HepG2 (cell line): ENCODE measurements around the gene UBL3. TPM values are rescaled to one million over a fixed set of nuclear protein-coding genes. Genes with fewer than 3 reads are reported as not detected.

Experiments
- ATAC-seq: fragments of 200-7000 bp; cut with Tn5 transposase; 3 replicates; pipeline ENCODE4 v1.9.1; 2020; ENCODE audit warnings: mild to moderate bottlenecking, moderate library complexity
- BruUV-seq: library from RNA; stranded (reverse); fragments of 400-500 nt; replicated peaks from 2 replicates; lab custom pipeline; 2021; lab: Mats Ljungman, UMichigan
- CTCF ChIA-PET: fragments of 300-600 bp; formaldehyde crosslinking; extraction: SDS; loops from one replicate; lab custom pipeline; 2021; ENCODE audit warnings: low total read pairs, inconsistent platforms, low intra/inter-chr PET ratio; lab: Yijun Ruan, JAX
- POLR2A ChIA-PET: fragments of 350-600 bp; sonication (Branson Sonifier 250); formaldehyde crosslinking; loops from one replicate; lab custom pipeline; 2020; ENCODE audit warnings: antibody characterized with exemption, inconsistent platforms; lab: Yijun Ruan, JAX
- DNase-seq: peaks from one replicate; pipeline ENCODE4 v3.0.0-alpha.2; 2015; ENCODE audit warnings: low spot score
- FAIRE-seq: peaks from 3 replicates; lab custom pipeline; 2011; peaks lifted over from hg19 to GRCh38; lab: Jason Lieb, UNC
- H2AFZ ChIP-seq: one replicate; pipeline ENCODE4 v1.6.1; 2011; ENCODE audit warnings: low read length, inconsistent platforms
- H3K27ac ChIP-seq: fragments of 300-600 bp; 3 replicates; pipeline ENCODE4 v1.8.0; 2011; ENCODE audit warnings: mixed run types, mild to moderate bottlenecking, mixed read lengths, low read length, inconsistent platforms; ENCODE audit not compliant: insufficient read depth; ENCODE audit errors: extremely low read length
- H3K27me3 ChIP-seq, 2 experiments: fragments of 200-600 bp in 1 of 2; 2 replicates in 1 of 2; 3 replicates in 1 of 2; pipeline versions ENCODE4 v1.6.0 to v1.8.0; 2011; ENCODE audit warnings: low read length in 2 of 2, mild to moderate bottlenecking in 2 of 2, moderate library complexity in 2 of 2, inconsistent platforms in 1 of 2; ENCODE audit not compliant: insufficient read depth in 2 of 2, control insufficient read depth in 1 of 2
- H3K36me3 ChIP-seq, 2 experiments: fragments of 200-600 bp in 1 of 2; replicated peaks in 1 of 2; 2 replicates in 1 of 2; 3 replicates in 1 of 2; pipeline versions ENCODE4 v1.5.1 to v1.8.0; 2011; ENCODE audit warnings: low read length in 2 of 2, inconsistent platforms in 1 of 2; ENCODE audit not compliant: insufficient read depth in 2 of 2, control insufficient read depth in 1 of 2
- H3K4me1 ChIP-seq: 2 replicates; pipeline ENCODE4 v1.5.1; 2012; ENCODE audit warnings: low read length, inconsistent platforms; ENCODE audit not compliant: insufficient read depth
- H3K4me2 ChIP-seq: 2 replicates; pipeline ENCODE4 v1.6.0; 2011; ENCODE audit warnings: low read depth, low read length, inconsistent platforms
- H3K4me3 ChIP-seq, 3 experiments: fragments of 200-600 bp in 1 of 3; sonication (generic), shearing (Covaris generic) in 1 of 3; replicated peaks in 1 of 3; 2 replicates each; pipeline ENCODE4 v1.5.1; 2011 to 2016; ENCODE audit warnings: low read length in 3 of 3, inconsistent platforms in 2 of 3, low read depth in 2 of 3, mild to moderate bottlenecking in 2 of 3, control low read depth in 1 of 3, mixed read lengths in 1 of 3; ENCODE audit not compliant: insufficient read depth in 1 of 3
- H3K79me2 ChIP-seq: one replicate; pipeline ENCODE4 v1.6.1; 2011; ENCODE audit warnings: low read length, inconsistent platforms; ENCODE audit not compliant: insufficient read depth
- H3K9ac ChIP-seq: 2 replicates; pipeline ENCODE4 v1.6.0; 2011; ENCODE audit warnings: mild to moderate bottlenecking, low read depth, low read length, inconsistent platforms; ENCODE audit not compliant: insufficient read depth
- H3K9me3 ChIP-seq: 2 replicates; pipeline ENCODE4 v1.5.1; 2012; ENCODE audit warnings: mild to moderate bottlenecking, low read length
- H4K20me1 ChIP-seq: 2 replicates; pipeline ENCODE4 v1.6.0; 2011; ENCODE audit warnings: inconsistent platforms, mild to moderate bottlenecking, low read length, moderate library complexity; ENCODE audit not compliant: insufficient read depth
- CHD4 ChIP-seq: fragments of 200-600 bp; sonication (generic); IDR thresholded peaks from 2 replicates; pipeline ENCODE4 v1.7.0; 2017; ENCODE audit warnings: mild to moderate bottlenecking, low read length, borderline replicate concordance
- MXI1 ChIP-seq: IDR thresholded peaks from 3 replicates; pipeline ENCODE4 v1.6.1; 2012; ENCODE audit warnings: low read depth, low read length, inconsistent platforms, borderline replicate concordance
- PAWR ChIP-seq: sonication (generic); formaldehyde crosslinking; IDR thresholded peaks from 2 replicates; pipeline ENCODE4 v1.4.0; 2020; ENCODE audit warnings: missing genetic modification reagents, mild to moderate bottlenecking, borderline replicate concordance
- YEATS4 ChIP-seq: sonication (generic); formaldehyde crosslinking; IDR thresholded peaks from 2 replicates; pipeline ENCODE4 v1.4.0; 2020; ENCODE audit warnings: missing genetic modification reagents, borderline replicate concordance
- ZFP36L1 ChIP-seq: sonication (generic); formaldehyde crosslinking; IDR thresholded peaks from 2 replicates; pipeline ENCODE4 v1.8.0; 2022; ENCODE audit warnings: mild to moderate bottlenecking, missing genetic modification reagents, moderate library complexity
- ZFX ChIP-seq: sonication (generic); formaldehyde crosslinking; IDR thresholded peaks from 2 replicates; pipeline ENCODE4 v1.4.0; 2020; ENCODE audit warnings: mild to moderate bottlenecking, low read depth, missing genetic modification reagents, moderate library complexity
- ZNF317 ChIP-seq: sonication (generic); formaldehyde crosslinking; IDR thresholded peaks from 2 replicates; pipeline ENCODE4 v1.5.0; 2020; ENCODE audit warnings: mild to moderate bottlenecking, missing genetic modification reagents
- ZNF335 ChIP-seq: sonication (generic); formaldehyde crosslinking; IDR thresholded peaks from 2 replicates; pipeline ENCODE4 v1.4.0; 2020; ENCODE audit warnings: missing genetic modification reagents
- ZNF430 ChIP-seq: sonication (generic); formaldehyde crosslinking; IDR thresholded peaks from 2 replicates; pipeline ENCODE4 v1.9.0; 2021; ENCODE audit warnings: mild to moderate bottlenecking, missing genetic modification reagents
- ZNF432 ChIP-seq: sonication (generic); formaldehyde crosslinking; IDR thresholded peaks from 2 replicates; pipeline ENCODE4 v1.5.0; 2020; ENCODE audit warnings: missing genetic modification reagents, mild to moderate bottlenecking, borderline replicate concordance
- ZNF83 ChIP-seq: sonication (generic); formaldehyde crosslinking; IDR thresholded peaks from 2 replicates; pipeline ENCODE4 v1.4.0; 2020; ENCODE audit warnings: missing genetic modification reagents, mild to moderate bottlenecking, borderline replicate concordance
- ZSCAN25 ChIP-seq: sonication (generic); formaldehyde crosslinking; IDR thresholded peaks from 2 replicates; pipeline ENCODE4 v1.8.0; 2022; ENCODE audit warnings: mild to moderate bottlenecking, missing genetic modification reagents
- WGBS: methylation state at CpG from one replicate; pipeline ENCODE4 v1.1.6; 2017; ENCODE audit warnings: low lambda C conversion rate; 5-methylcytosine and 5-hydroxymethylcytosine counted together
- in situ Hi-C: cut with HindIII; loops from 2 replicates; pipeline ENCODE4 v1.10.0; 2017; ENCODE audit warnings: low pct_unique_long_range_greater_than_20kb; ENCODE audit not compliant: extremely low pct_ligation_motif_present
- intact Hi-C: fragments of 100-400 bp; cut with micrococcal nuclease; formaldehyde crosslinking; loops from one replicate; pipeline ENCODE4 v1.10.0; 2022; ENCODE audit not compliant: unreplicated experiment
- polyA plus RNA-seq, 8 experiments: library from polyadenylated mRNA; depleted of rRNA in 3 of 8; stranded (reverse) in 7 of 8; unstranded in 1 of 8; fragments of >200 nt; fragmentation: Illumina TruSeq in 4 of 8; extraction: Trizol in 4 of 8; gene quantifications; 2 replicates each; pipeline versions ENCODE4 v1.2.1 to v1.2.3, GENCODE V29; 2011 to 2016; ENCODE audit warnings: low read depth in 4 of 8, missing spikeins in 1 of 8, mixed read lengths in 1 of 8; ENCODE audit not compliant: insufficient read depth in 1 of 8
- total RNA-seq, 5 experiments: library from RNA; depleted of rRNA; stranded (reverse); fragments of >200 nt; fragmentation: Illumina TruSeq; extraction: Trizol; gene quantifications; 2 replicates each; pipeline ENCODE4 v1.2.3, GENCODE V29; 2016; ENCODE audit warnings: low read depth in 1 of 5
- TF ChIP-seq, protein P1 (sequence below): sonication (generic); formaldehyde crosslinking; IDR thresholded peaks from 2 replicates; pipeline ENCODE4 v1.5.0; 2020; ENCODE audit warnings: mild to moderate bottlenecking, missing genetic modification reagents, borderline replicate concordance
- TF ChIP-seq, protein P2 (sequence below): sonication (generic); formaldehyde crosslinking; IDR thresholded peaks from 2 replicates; pipeline ENCODE4 v1.9.0; 2021; ENCODE audit warnings: missing genetic modification reagents, borderline replicate concordance

UBL3 gene
- total and polyA plus RNA-seq, 2 of the 13 experiments (the other 11 are each of a cell fraction or from before 2014, with no cell fraction given): 7.4 to 9.6 TPM

DNA sequence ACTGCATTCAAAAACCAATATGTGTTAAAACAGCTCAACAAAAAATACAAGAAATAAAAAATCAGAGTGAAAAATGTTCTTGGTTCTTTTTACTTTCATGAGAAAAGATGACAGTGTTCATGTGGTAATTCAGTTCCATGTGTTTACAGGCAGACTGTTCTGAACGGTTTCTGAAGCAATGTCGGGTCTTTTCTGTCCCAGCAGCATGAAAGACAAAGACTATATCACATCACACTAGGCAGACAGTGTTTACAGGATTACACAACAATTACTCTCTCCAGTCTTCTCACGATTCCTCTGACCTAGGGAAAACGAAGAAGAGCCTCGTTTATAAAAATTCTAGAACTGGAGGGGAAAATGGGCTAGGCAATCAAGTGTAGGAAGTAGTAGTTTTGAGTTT lies 83.4 kb downstream of the UBL3 start (continued):
- TF ChIP-seq ZNF432: no peak
- TF ChIP-seq CHD4: no peak
- TF ChIP-seq ZSCAN25 (CRISPR knock-in tag): no peak

DNA sequence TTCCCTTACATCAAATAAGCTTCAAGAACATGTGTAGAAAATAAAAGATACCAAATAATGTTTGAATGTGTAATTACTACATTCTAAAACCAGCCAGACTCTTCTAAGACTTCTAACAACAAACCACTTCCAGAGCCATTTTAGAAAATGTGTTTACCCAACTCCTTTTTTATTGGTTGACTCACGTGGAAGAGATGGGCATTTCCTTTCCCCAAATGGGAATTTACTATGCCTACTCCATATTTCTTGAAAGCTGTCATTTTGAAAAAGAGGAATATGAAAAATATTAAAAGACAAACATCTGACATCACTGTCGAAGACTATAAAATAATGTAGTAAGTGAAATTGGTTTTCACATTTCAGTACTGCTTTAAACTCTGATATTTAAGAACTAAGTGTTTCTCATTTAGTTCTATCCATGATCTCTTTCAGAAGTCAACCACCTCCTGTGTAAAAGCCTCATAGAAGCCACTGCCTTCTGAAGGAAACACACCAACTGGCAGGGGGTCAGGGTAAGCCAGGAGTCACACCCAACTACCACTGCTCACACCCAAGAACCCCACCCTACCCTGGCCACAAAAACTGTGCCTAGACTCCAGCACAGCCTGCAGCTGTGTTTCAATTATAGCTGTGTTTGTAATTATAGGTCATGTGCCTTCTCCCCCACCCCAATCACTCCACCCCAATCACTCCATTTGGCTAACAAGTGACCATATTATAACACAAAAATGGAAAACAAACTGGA lies 86.8 kb downstream of the UBL3 start:
- Histone ChIP-seq H3K36me3 (peaks cover 0 to 3% of the 10 kb centered on the region in 2 experiments; a peak in 1 of 5 replicates), H2AFZ (no peak overlapping the region), H3K79me2 (no peaks in the 10 kb centered on the region), H3K4me3 (no peak overlapping the region), H3K9ac (no peak overlapping the region), H4K20me1 (no peaks in the 10 kb centered on the region), H3K27ac (no peak overlapping the region), H3K27me3 (no peaks in the 10 kb centered on the region), H3K4me2 (no peak overlapping the region), H3K4me1 (peaks cover 5% of the 10 kb centered on the region), H3K9me3 (no peaks in the 10 kb centered on the region)
- ATAC-seq (no peak), DNase-seq (no peak), FAIRE-seq (no peak)
- intact Hi-C loops: no loop called here
- in situ Hi-C loops: no loop called here
- ChIA-PET POLR2A (no interaction called here), CTCF (no interaction called here)
- BruUV-seq: no TSS peak
- WGBS: over 99% methylated on average over 2 of the region's 2 CpGs
- TF ChIP-seq, protein P1, sequence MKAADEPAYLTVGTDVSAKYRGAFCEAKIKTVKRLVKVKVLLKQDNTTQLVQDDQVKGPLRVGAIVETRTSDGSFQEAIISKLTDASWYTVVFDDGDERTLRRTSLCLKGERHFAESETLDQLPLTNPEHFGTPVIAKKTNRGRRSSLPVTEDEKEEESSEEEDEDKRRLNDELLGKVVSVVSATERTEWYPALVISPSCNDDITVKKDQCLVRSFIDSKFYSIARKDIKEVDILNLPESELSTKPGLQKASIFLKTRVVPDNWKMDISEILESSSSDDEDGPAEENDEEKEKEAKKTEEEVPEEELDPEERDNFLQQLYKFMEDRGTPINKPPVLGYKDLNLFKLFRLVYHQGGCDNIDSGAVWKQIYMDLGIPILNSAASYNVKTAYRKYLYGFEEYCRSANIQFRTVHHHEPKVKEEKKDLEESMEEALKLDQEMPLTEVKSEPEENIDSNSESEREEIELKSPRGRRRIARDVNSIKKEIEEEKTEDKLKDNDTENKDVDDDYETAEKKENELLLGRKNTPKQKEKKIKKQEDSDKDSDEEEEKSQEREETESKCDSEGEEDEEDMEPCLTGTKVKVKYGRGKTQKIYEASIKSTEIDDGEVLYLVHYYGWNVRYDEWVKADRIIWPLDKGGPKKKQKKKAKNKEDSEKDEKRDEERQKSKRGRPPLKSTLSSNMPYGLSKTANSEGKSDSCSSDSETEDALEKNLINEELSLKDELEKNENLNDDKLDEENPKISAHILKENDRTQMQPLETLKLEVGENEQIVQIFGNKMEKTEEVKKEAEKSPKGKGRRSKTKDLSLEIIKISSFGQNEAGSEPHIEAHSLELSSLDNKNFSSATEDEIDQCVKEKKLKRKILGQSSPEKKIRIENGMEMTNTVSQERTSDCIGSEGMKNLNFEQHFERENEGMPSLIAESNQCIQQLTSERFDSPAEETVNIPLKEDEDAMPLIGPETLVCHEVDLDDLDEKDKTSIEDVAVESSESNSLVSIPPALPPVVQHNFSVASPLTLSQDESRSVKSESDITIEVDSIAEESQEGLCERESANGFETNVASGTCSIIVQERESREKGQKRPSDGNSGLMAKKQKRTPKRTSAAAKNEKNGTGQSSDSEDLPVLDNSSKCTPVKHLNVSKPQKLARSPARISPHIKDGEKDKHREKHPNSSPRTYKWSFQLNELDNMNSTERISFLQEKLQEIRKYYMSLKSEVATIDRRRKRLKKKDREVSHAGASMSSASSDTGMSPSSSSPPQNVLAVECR (CRISPR knock-in tag): no peak
- TF ChIP-seq MXI1: no peak
- TF ChIP-seq PAWR (CRISPR knock-in tag): no peak
- no peak for TF ChIP-seq ZFP36L1 (CRISPR knock-in tag)
- TF ChIP-seq YEATS4 (CRISPR knock-in tag): no peak
- TF ChIP-seq ZNF430 (CRISPR knock-in tag): no peak
- TF ChIP-seq ZFX: no peak
- no peak for TF ChIP-seq ZNF83
- no peak for TF ChIP-seq ZNF317
- TF ChIP-seq, protein P2, sequence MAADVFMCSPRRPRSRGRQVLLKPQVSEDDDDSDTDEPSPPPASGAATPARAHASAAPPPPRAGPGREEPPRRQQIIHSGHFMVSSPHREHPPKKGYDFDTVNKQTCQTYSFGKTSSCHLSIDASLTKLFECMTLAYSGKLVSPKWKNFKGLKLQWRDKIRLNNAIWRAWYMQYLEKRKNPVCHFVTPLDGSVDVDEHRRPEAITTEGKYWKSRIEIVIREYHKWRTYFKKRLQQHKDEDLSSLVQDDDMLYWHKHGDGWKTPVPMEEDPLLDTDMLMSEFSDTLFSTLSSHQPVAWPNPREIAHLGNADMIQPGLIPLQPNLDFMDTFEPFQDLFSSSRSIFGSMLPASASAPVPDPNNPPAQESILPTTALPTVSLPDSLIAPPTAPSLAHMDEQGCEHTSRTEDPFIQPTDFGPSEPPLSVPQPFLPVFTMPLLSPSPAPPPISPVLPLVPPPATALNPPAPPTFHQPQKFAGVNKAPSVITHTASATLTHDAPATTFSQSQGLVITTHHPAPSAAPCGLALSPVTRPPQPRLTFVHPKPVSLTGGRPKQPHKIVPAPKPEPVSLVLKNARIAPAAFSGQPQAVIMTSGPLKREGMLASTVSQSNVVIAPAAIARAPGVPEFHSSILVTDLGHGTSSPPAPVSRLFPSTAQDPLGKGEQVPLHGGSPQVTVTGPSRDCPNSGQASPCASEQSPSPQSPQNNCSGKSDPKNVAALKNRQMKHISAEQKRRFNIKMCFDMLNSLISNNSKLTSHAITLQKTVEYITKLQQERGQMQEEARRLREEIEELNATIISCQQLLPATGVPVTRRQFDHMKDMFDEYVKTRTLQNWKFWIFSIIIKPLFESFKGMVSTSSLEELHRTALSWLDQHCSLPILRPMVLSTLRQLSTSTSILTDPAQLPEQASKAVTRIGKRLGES: no peak
- no peak for TF ChIP-seq ZNF335
